Measurements from ENCODE around the gene PRKCA.

- TF ChIP-seq CTCF (IDR thresholded peaks at IDR 0.05) (no peak), POLR2A (IDR thresholded peaks at IDR 0.05; ENCODE audit: low read depth) (no peak), EP300 (IDR thresholded peaks at IDR 0.05) (no peak), POLR2AphosphoS5 (IDR thresholded peaks at IDR 0.05) (no peak)
These were observed 16.8 kb downstream of the PRKCA start for GRCh38 chr17:66319226-66319625.
